ENCODE measurements around the gene PRLR.
"Not testable (repeated sequence)": the region's sequence is repeated elsewhere in the genome, so short reads cannot be mapped to it uniquely, and the experiment has no call there.

Gene PRLR

DNA sequence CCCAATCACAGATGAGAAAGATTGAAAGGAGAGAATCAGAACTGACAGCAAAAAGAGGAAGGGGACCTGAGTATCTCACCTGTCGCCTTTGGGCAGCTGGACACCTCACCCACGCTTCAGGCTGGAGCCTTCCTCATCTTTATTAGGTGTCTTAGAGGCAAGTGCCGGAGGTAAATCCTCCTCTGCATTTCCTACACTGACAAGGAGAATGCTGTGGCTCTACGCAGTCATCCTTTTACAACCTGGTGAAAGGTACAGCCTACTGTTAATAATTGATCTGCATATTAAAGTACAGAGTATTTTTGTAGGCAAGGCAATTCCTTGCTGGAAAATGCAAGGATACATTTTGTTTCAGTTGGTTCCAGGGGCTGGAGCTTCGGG lies 34.8 kb downstream of the PRLR start:
- no peak for DNase-seq (ENCODE audit: low spot score)

DNA sequence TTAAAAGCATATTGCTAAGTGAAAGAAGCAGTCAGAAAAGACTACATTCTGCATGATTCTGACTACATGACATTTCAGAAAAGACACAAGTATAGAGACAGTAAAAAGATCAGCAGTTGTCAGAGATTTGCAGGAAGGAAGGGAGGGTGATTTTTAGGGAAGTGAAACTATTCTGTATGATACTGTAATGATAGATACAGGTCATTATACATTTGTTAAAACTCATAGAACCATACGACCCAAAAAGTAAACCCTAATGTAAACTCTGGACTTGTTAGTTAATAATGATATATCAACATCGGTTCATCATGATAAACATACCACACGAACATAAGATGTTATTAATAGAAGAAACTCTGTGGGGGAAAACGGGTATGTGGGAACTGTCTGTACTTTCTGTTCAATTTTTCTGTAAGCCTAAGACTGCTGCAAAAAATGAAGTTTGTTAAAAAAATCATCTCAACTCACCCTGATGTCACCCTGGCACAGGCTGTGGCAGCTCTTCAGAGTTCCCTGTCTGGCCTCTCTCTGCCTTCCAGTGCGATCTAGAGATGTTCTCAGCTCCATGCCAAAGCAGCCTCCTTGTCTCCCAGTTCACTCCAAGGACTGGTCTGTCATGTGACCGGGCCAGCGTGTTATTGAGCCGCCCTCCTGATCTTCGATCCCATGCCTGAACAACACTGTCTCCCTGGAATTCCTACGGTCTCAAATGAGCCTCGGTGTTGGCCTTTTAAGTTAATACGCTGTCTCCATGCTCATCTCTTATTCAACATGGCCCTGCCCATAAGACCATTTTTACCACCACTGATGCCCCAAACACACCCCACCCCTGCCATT lies 35.4 kb downstream of the PRLR start:
- peak; percentile 65 for DNase-seq (ENCODE audit: low spot score)

DNA sequence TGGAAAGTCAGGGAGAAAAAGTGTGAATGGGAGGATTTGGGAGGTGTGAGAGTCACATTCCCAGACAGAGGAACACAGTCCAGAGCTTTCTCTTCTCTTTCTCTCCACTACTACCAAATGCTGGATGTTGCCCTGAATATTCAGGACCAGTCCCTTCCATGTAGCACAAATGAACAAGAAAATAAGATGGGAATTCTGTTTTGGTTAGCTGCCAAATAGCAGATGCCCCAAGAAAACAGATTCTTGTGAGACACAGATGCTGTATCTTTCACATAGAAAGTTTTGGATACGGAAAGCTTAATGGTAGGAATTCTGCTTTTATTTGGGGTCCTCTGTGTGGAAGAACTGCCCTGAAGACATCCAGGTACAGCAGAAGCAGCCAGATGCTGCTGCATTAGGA lies 37.8 kb downstream of the PRLR start:
- no peak for DNase-seq (ENCODE audit: low spot score)

DNA sequence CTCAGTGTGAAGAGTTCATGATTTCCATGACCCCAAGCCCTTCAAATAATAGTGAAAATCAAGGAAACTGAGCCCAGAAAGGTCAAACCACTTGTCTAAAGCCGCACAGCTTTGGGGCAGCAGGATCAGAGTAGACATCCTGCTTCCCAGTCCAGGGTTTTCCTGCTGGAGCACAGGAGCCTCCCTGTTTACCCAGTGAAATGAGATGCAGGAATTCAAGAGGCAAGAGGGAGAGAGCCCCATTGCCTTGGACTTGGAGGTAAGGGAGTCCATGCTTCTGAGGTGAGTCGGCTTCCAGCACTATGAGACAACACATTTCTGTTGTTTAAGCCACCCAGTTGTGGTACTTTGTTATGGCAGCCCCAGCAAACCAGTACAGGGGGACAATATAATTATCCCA lies 40.5 kb downstream of the PRLR start:
- DNase-seq (ENCODE audit: low spot score) = not testable (repeated sequence)

DNA sequence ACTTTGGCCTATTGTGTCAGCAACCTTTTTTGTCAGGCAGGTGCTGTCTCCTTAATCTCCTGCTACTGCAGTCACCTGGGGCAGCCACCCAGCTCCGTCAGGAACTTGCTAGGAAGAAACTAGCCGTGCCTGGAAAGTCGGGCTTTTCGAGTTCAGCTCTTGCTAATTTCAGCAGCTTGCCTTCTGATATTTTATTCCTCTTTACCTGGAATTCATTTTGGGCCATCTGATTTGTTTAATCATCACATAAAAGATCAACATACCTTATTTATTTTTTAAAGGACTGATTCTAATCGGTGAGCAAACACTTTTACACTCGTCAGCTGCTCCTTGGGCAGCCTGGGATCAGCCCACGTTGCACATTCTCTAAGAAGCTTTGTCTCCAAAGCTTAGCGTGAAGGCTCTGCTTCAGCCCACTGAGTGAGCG lies 42.2 kb downstream of the PRLR start:
- DNase-seq (ENCODE audit: low spot score) = no peak

DNA sequence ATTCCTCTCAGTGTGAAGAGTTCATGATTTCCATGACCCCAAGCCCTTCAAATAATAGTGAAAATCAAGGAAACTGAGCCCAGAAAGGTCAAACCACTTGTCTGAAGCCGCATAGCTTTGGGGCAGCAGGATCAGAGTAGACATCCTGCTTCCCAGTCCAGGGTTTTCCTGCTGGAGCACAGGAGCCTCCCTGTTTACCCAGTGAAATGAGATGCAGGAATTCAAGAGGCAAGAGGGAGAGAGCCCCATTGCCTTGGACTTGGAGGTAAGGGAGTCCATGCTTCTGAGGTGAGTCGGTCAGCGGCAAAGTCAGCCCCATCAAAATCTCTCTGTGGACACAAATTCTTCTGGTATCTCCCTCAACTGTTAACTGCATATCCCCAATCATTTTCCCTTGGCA lies 42.7 kb downstream of the PRLR start:
- DNase-seq (ENCODE audit: low spot score) = not testable (repeated sequence)

DNA sequence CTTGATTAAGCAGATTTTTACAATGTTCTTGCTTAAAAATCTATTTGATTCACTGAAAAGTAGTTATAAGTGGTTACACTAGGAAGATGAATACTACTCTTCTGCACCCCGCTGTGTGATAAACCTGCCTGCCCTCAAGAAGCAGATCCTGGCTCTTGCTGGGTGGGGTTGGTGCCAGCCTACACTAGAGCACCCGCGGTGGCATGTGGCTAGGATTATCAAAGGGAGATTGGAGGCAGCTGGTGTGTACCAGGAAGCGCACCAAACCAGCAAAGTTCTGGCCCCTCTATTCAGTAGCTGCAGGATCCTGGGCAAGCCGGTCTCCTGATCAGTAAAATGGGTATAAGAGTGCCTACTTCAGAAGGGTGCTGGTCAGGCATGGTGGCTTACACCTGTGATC lies 43.5 kb downstream of the PRLR start:
- DNase-seq (ENCODE audit: low spot score) = no peak

DNA sequence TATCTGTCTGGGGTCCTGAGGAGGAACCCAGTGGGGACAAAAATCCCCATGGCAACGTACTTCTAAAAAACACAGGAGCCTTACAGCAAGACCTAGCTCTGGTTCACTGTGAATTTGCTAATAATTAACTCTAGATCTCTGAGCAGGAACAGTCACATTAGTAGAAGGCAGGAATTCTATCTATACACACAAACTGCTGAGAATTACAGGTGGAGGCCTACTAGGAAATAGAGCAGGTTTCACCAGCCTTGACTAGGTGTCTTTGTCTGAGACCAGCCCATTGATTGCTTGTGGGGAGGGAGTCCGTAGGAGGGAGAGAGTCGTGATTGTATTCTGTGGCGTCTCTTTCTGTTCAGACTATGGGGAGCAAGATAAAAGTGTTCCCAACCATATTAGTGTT lies 44.8 kb downstream of the PRLR start:
- no peak for DNase-seq (ENCODE audit: low spot score)

DNA sequence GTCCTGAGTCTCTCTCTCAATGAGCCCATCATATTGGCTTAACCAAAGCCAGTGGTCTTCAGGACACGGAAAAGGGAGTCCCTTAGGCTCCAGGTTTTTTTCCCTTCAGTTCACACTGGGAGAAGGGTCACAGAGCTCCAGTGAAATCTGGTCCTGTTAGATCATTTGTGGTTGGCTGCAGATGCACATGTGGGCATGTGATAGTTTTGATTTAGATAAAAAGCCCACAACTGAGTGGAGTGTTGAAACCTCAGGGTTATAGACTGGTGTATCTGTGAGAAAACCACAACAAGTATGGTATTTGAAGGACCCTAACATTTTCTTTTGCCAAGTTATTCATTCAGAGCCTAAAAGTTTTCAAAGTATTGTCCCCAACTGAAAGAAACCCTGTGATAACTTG lies 46.7 kb downstream of the PRLR start:
- DNase-seq (ENCODE audit: low spot score) = no peak

DNA sequence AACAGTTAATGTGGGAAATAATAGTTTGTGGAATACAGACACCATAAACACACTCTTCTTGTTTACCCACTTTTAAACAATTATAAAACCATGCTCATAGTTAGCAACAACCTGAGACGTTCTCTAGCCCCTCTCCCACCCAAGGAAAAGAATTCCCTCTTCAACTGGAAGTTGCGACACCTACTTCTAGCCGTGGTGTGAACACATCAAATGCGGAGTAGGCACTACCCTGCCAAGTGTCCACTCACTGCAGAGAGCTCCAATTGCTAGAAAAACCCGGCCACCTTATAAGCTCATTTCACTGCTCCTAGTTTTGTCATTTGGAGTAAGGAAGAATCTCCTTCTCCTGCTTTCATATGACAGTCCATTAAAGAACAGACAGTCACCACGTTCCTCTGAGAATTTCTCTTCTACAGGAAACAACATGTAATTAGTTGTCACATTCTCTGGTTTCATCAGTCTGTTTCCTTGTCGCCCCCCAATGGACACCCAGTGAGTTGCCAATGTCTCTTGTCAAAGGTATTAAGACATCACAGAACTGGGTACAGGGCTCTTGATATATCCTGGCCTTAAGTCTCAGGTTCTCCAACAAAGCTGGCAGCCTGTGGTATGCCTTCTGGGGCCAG lies 47.3 kb downstream of the PRLR start:
- DNase-seq (ENCODE audit: low spot score) = peak; percentile 67

DNA sequence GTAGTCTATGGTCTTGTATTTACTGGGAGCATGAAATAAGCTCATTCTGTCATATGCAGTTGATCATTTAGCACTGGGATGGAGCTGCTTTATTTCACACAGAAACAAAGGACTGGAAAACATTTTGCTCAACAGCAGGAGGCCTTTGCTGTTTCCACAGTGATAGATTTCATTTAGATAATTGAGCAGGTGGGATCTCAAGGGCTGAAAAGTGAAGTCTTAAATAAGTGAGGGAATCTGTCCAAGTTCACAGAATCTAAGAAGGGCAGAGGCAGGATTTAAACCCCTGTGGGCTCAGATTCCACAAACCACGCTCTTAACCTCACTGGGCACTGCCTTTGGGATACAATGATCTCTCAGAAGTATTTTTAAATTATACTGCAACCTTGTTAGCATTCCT lies 47.8 kb downstream of the PRLR start:
- no peak for DNase-seq (ENCODE audit: low spot score)

DNA sequence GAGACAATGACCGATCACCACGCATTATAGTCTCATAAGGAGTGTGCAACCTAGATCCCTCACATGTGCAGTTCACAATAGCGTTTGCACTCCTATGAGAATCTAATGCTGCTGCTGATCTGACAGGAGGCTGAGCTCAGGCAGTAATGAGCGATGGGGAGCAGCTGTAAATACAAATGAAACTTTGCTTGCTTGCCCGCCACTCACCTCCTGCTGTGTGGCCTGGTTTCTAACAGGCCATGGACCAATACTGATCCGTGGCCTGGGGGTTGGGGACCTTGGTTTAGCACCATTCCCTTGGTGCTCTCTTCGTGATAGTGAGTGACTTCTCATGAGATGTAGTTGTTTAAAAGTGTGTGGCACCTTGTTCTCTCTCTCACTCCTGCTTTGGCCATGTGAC lies 50.2 kb downstream of the PRLR start:
- DNase-seq (ENCODE audit: low spot score) = no peak

DNA sequence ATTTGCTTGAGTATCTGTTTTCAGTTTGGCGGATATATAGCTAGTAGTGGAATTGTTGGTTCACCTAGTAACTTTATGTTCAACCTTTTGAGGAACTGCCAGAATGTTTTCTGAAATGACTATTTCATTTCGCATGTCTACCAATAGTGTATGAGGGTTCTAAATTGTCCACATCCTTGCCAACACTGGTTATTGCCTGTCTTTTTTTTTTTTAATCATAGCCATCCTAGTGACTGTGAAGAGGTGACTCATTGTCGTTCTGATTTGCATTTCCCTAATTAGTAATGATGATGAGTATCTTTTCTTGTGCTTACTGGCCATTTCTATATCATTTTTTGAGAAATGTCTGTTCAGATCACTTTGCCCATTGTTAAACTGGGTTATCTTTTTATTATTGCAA lies 52.5 kb downstream of the PRLR start:
- DNase-seq (ENCODE audit: low spot score) = no peak

DNA sequence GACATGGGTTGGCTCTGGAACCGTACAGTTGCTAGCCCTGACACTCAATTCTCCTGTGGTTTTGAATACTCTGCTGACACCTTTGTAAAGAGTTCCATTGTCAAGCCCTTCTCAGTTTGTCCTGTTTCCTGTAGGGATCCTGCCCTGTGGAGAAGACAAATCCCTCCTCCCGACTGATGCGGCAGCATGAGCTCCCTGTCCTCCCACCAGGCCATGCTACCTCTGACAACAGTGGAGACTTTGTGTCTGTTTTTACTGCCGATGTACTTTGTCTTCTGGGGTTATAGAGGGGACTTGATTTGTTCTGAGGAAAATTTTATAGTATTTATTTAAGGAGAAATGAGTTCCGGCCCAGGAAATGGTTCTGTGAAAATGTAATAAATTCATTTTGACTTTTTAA lies 57.8 kb downstream of the PRLR start:
- DNase-seq (ENCODE audit: low spot score) = no peak

DNA sequence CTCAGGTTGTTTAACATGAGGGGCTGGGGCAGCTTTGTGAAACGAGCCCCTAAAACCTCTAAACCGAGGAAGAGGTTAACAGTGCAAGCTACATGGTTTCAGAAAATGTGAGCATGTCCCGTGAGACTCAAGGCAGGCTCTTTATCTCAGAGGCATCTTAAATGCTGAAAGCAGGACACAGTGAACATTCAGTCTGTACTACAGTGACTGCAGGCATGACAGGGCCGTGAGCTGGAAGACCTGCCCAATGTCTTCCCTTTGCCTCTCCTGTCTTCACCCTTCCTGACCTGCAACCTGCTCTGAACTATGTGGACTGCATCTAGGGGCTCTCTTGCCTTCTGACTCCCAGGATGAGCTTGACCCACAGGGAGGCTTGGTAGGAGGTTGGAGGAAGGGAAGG lies 58.3 kb downstream of the PRLR start:
- no peak for DNase-seq (ENCODE audit: low spot score)

DNA sequence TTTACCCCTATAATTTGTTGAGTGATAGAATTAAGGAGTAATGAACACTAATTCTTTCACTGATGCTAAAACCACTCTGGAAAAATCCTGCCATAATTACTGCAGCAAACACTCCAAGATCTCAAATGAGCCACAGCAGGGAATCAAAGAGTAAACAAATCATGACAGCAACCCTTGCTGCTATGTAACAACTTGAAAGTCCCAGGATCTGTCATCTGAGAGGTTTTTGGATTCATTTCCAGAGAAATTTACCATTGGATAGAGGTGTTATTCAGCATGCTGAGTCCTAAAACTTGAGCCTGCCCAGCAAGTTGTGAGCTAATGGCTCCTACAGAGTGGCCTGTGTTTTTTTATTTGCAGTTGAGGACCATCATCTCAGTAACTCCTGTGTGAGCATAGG lies 59.2 kb downstream of the PRLR start:
- DNase-seq (ENCODE audit: low spot score) = no peak

DNA sequence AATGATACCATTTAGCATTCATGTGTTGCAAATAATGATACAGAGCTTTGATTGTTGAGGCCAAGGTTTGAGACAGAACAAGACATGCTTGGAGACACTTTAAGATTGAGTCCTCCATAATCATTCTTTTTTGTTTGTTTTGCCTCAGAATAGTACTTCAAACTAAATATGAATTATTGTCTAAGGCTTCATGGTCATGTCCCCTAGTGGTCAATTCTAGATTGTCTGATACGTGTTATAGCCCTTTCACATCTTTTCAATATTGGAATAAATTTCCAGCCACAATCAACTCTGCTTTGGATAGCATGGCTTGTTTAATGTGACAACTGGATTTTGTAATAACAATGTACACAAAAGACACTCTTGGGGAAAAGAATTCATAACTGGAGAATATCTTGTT lies 64.2 kb downstream of the PRLR start:
- DNase-seq (ENCODE audit: low spot score) = peak; percentile 13

DNA sequence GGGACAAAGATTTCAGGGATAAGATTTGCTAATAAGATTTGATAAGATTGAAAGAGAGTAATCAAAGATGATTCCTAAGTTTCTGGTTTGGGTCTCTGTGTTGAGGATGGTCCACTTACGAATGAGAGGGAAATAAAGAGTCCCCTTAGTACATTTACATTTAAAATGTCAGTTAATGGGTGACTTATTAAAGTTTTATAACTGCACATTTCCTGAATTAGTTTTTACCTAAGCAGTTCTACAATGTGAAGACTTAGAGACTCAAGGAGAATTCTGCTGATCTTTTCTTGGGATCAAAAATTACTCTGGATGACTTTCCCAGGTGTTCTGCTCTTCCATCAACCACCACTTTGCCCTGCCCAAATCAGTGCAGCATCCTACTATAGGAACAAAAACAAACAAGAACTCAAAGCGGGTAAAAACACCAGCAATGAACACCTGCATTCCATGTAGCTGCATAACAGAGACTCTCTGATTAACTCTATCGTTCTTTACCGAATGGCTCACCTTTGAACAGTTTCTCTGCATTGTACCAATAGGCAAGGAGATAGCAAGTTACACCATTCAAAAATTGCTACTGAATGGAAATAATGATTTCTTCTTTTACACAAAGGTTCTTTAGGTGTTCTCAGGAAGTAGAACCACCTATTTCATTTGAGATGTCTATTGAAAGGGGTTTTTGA lies 65.3 kb downstream of the PRLR start:
- no peak for DNase-seq (ENCODE audit: low spot score)

DNA sequence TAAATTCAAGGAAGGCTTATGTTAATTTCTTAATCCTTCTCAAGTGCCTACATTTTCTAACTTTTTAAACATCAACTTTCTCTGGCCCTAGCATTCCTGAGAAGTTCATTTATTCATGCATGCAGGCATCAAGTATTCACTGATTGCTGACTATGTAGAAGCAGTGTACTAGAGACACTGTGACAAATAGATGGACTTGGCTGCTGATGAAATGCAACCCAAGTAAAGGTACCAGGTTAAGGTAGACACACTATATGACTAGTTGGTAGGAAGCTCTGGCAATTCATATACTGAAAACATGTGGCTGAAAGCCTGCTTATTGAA lies 66.6 kb downstream of the PRLR start:
- DNase-seq (ENCODE audit: low spot score) = no peak

DNA sequence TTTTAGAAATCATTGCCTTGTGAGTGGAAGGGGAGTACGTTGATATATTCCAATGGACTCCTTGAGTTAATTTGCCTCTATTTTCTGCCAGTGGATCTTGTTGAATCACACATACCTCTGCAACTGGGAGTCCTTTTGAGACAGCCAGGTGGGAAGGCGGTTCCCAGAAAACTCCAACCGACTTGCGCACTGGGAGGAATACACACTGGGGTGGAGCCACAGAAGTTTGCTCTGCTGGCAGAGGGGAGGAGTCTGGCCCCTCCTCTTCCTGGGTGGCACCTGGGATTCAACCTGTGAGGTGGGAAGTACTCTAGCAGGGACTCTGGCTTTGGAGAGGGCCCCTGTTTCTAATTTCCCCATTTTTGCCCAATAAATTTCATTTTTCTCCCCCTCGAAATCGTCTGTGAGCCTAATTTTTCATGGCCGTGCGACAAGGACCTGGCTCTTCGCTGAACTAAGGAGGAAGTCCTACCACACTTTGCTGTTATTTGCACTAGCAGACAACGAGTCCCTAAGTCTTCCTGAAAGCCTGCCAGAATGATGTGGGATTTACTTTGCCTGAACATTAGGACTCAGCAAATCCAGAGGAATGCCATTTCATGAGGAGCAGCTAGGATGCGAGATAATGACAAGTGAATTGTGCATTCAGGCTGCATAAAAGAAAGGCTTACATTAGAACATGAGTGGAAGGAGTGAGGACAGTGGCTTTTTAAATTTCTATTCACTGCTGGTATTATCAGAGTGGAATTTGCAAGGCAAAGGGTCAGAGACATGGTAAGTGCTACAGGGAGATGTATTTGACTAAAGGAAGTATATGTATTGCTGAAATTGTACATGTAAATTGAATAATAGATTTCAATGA lies 67.2 kb downstream of the PRLR start:
- no peak for DNase-seq (ENCODE audit: low spot score)

DNA sequence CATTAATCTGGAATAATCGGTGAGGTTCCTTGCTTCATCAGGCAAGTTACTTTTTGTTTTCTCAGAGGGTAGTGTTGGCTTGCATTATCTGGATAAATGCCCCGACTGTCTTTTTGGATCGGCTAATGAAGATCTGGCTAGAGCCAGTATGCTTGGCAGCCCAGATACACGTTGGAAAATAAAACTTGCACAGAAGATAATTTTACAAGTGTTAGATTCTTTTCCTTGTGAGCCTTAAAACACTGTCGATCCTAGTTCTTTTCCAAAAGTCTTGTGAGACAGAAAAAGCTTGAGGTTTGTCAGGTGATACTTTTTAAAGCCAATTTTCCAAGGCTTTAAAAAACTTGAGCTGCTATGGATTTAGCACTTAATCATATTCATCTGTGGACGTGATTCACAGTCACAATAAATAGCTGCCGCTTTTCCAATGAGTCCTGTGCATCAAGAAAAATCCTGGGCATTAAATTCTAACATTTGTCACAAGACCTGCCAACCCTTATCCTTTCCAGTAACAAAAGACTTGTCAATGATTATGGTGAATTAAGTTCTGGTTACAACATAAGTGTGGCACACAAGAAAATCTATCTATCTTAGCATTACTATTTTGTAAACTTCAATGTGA lies 68.5 kb downstream of the PRLR start:
- DNase-seq (ENCODE audit: low spot score) = no peak

DNA sequence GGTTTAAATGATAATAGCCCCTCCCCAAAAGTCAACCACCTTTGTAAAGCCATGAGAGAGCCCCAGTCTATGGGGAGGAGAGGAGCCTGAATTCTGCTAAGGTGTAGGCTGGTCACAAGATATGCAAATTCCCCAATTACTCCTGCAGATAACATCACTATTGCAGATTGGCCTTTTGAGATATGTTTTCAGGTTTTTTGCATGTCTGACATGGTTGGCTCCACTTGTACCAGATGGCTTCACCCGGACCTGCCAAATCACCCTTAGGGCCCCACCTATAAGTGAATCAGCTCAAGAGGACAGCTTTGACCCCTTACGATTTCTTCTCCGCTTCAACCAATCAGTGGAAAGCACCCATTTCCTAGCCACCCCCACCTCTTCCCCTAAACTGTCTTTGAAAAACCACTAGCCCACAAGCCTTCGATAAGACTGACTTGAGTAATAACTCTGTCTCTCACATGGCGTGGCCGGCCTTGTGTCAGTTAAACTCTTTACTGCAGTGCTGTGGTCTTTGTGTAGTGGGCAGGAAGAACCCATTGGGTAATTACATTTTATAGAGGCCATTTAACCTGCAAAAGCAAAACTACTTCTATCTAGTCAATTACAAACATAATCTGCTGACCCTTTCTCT lies 69.7 kb downstream of the PRLR start:
- DNase-seq (ENCODE audit: low spot score) = no peak

Measured in NAMALWA (cell line).